ENCODE measurements around the gene F5.

The F5 gene

GRCh38 chr1:169479363-169480066, 106.8 kb downstream of the F5 start:
- DNase-seq (ENCODE audit: insufficient read length, low spot score) (no peak), FAIRE-seq (no peak)
- TF ChIP-seq CTCF (IDR thresholded peaks at IDR 0.05; ENCODE audit: insufficient read depth, missing control alignments), result no peak

GRCh38 chr1:169478094-169478672, 108.1 kb downstream of the F5 start:
- FAIRE-seq (no peak), DNase-seq (ENCODE audit: insufficient read length, low spot score) (no peak)
- TF ChIP-seq CTCF (IDR thresholded peaks at IDR 0.05; ENCODE audit: insufficient read depth, missing control alignments), result no peak

GRCh38 chr1:169475806-169476387, 110.4 kb downstream of the F5 start:
- TF ChIP-seq CTCF (IDR thresholded peaks at IDR 0.05; ENCODE audit: insufficient read depth, missing control alignments), result no peak
- peak; percentile 70 for FAIRE-seq
- no peak for DNase-seq (ENCODE audit: insufficient read length, low spot score)

- FAIRE-seq, result peak; percentile 67
- no peak for TF ChIP-seq CTCF (IDR thresholded peaks at IDR 0.05; ENCODE audit: insufficient read depth, missing control alignments)
- no peak for DNase-seq (ENCODE audit: insufficient read length, low spot score)
These were observed 111.8 kb downstream of the F5 start for GRCh38 chr1:169474302-169474995.

GRCh38 chr1:169473347-169473746, 112.9 kb downstream of the F5 start:
- FAIRE-seq, result no peak
- no peak for DNase-seq (ENCODE audit: insufficient read length, low spot score)
- TF ChIP-seq CTCF (IDR thresholded peaks at IDR 0.05; ENCODE audit: insufficient read depth, missing control alignments), result no peak

GRCh38 chr1:169472738-169473137, 113.5 kb downstream of the F5 start:
- peak; percentile 21 for FAIRE-seq
- no peak for DNase-seq (ENCODE audit: insufficient read length, low spot score)
- TF ChIP-seq CTCF (IDR thresholded peaks at IDR 0.05; ENCODE audit: insufficient read depth, missing control alignments), result no peak

All from D721Med (cell line).